ENCODE data around the gene SAMD5. TPM values are rescaled to one million over a fixed set of nuclear protein-coding genes. Genes with fewer than 3 reads are reported as not detected.

Gene SAMD5
- not detected for polyA plus RNA-seq (2012; ENCODE audit: insufficient read depth, insufficient read length)

DNA sequence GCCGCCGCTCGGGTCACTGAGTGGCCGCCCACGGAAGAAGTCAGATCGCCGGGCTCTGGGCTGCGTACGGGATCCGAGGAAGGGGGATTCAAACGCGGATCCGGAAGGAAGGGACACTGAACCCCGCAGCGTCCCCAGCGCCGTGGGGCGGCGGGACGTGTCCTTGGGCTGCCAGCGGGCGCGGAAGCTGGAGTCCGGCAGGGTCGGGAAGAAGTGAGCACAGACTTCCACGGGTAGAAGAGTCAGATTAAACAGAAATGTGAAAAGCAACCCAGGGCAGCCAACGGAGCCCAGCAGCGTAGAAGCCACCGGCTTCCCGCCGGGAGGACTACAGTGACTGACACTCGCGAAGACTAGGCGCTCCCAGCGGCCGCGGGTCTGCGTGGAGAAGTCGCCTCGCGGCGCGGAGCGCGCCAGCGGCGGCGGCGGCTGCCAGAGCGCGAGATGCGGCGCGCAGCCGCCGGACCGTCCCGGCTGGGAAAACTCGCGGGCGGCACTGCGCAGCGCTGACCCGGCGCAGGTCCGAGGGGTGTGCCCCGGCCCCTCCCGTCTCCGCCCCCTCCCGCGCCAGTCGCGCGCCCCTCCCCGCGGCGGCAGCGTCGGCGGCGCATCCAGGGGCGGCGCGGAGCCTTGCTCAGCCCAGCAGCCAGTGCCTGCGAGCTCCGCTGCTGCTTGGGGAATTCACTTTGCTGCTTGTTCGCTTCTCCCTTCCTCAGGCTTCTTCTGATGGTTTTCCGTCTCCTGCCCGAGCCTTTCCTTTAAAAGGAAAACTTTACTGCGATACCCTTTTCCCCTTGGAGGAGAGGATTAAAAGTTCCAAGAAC is at the start of gene SAMD5:
Gene SAMD5, plus strand, starts transcription at position 649 of the 824 bp plus-strand sequence. CDS start 239 bp downstream, outside the sequence.
- no peak for DNase-seq (ENCODE audit: low read depth, low spot score)
- no peak within 1 kb of the TSS for H3K4me3 ChIP-seq (ENCODE audit: low read length)

DNA sequence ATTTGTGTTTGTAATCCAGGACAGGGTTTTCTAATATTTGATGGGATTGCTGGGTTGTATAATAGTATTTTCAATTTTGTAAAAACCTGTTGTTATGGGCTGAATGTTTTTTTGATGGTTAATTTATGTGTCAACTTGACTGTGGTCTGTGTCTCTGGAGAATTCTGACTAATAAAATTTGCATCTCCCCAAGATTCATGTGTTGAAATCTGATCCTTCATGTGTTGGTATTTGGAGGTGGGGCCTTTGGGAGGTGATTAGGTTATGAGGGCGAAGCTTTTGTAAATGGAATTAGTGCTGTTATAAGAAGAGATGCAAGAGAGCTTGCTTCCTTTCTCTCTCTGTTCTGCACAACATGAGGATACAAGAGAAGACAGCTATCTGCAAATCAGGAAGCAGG is 48.7 kb upstream of the SAMD5 start:
- DNase-seq (ENCODE audit: low read depth, low spot score), result no peak
- H3K4me3 ChIP-seq (ENCODE audit: low read length), result no peak overlapping the region

GRCh38 chr6:147463651-147464050 is 44.8 kb upstream of the SAMD5 start:
- H3K4me3 ChIP-seq (ENCODE audit: low read length), result no peak overlapping the region
- DNase-seq (ENCODE audit: low read depth, low spot score), result no peak

DNA sequence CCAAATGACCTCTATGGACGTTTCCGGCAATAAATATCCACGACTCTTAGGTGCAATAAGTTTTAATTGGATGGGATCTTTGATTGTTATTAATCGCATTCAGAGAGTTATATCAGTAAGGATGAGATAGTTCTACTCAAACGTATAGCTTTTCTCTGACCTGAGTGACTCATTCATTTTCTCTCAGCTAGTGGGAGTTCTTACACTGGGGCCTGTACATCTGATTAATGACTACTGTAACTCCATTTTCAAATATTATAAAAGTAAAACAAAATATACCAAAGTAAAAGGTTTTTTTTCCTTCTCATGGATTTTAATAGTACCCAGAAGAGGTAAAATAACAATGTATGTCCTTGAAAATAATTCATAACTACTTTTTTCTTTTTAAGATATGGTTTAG is 41.1 kb upstream of the SAMD5 start:
- DNase-seq (ENCODE audit: low read depth, low spot score), result no peak
- no peak overlapping the region for H3K4me3 ChIP-seq (ENCODE audit: low read length)

DNA sequence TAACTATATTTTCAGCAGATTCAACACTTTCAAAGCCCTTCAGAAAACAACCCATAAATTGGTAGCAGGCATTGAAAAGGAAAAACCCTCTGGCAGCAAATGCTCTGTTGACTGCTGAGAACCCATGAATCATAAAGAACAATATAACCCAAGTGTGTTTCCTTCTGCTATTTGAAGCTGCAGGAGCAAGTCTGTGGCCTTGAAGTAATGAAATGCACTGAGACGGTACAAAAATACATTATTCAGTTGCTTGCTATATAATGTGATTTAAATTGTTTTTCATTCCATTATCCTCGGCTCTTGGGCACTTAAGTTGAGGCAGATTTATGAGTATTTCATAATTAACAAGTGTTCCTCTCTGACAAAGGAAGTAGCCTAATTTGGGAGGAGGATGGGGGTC is 40.6 kb upstream of the SAMD5 start:
- no peak overlapping the region for H3K4me3 ChIP-seq (ENCODE audit: low read length)
- no peak for DNase-seq (ENCODE audit: low read depth, low spot score)

- no peak for DNase-seq (ENCODE audit: low read depth, low spot score)
- no peak overlapping the region for H3K4me3 ChIP-seq (ENCODE audit: low read length)
Measured at GRCh38 chr6:147468634-147469033, 39.9 kb upstream of the SAMD5 start.

DNA sequence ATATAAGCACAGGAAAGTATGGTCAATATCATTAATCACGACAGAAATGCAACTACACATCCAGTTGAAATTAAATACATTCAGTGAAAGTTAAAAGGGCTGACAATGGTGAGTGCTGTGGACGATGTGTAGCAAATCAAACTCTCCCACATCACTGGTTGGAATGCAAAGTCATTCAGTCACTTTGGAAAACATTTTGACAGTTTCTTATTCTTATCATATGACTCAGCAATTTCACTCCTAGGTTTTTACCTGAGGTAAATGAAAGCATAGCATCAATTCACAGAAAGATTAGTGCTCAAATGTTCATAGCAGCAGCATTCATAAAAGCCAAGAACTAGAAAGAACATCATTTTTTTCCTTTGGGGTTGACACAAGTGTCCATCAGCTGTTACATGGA is 28.6 kb upstream of the SAMD5 start:
- H3K4me3 ChIP-seq (ENCODE audit: low read length), result no peak overlapping the region
- no peak for DNase-seq (ENCODE audit: low read depth, low spot score)

DNA sequence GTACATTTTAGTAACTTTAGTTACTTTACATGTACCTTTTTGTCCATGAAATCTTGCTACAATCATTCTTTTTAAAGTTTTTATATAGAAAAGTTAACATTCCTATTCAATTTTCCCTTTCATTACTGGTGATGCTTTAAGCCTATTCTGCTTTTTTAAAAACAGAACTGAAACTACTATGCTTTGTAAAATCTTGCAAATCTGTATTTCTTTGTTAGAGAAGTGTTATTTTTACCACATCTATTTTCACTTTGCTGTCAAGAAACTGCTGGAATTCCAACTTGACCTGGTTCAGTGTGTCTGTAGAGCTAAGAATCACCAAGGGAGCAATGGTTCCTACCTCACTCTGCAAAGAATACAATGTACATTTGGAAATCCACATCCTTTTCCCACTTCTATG is 21.8 kb upstream of the SAMD5 start:
- no peak overlapping the region for H3K4me3 ChIP-seq (ENCODE audit: low read length)
- no peak for DNase-seq (ENCODE audit: low read depth, low spot score)

DNA sequence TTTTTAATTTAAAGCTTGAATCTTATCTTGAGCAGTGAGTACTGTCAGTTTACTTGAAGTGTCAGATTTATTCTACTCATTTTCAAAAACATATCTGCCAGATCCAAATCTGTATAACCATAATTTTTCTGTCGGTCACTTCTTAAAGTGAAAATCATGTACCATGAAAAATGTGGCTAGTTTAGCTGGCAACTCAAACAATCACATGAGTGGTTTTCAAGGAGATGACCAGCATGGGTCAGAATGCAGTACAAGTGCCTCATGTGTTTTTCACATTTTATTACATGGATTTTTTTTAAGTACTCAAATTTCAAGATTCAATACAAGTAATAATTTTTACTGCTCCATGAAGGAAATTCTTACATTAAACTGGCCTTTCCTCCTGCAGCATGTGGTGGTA is 11.0 kb upstream of the SAMD5 start:
- no peak for DNase-seq (ENCODE audit: low read depth, low spot score)

GRCh38 chr6:147503587-147503986 is 4.9 kb upstream of the SAMD5 start:
- no peak overlapping the region for H3K4me3 ChIP-seq (ENCODE audit: low read length)
- no peak for DNase-seq (ENCODE audit: low read depth, low spot score)

More for the DNA sequence above, 11.0 kb upstream of the SAMD5 start:
- no peak overlapping the region for H3K4me3 ChIP-seq (ENCODE audit: low read length)

- DNase-seq (ENCODE audit: low read depth, low spot score), result no peak
- H3K4me3 ChIP-seq (ENCODE audit: low read length), result no peak overlapping the region
Measured at GRCh38 chr6:147504848-147505247, 3.6 kb upstream of the SAMD5 start.

- H3K4me3 ChIP-seq (ENCODE audit: low read length), result no peak overlapping the region
- DNase-seq (ENCODE audit: low read depth, low spot score), result peak; percentile 2
Measured at GRCh38 chr6:147506704-147507114, 1.8 kb upstream of the SAMD5 start.

GRCh38 chr6:147507162-147508041 is 1.1 kb upstream of the SAMD5 start:
- H3K4me3 ChIP-seq (ENCODE audit: low read length), result no peak overlapping the region
- DNase-seq (ENCODE audit: low read depth, low spot score), result no peak

GRCh38 chr6:147508866-147509608 is 547 bp downstream of the SAMD5 start:
- no peak for DNase-seq (ENCODE audit: low read depth, low spot score)
- H3K4me3 ChIP-seq (ENCODE audit: low read length), result no peak overlapping the region

- DNase-seq (ENCODE audit: low read depth, low spot score), result no peak
- no peak overlapping the region for H3K4me3 ChIP-seq (ENCODE audit: low read length)
Measured at GRCh38 chr6:147509891-147510290, 1.4 kb downstream of the SAMD5 start.

- H3K4me3 ChIP-seq (ENCODE audit: low read length), result no peak overlapping the region
- no peak for DNase-seq (ENCODE audit: low read depth, low spot score)
Measured at GRCh38 chr6:147510929-147511590, 2.6 kb downstream of the SAMD5 start.

DNA sequence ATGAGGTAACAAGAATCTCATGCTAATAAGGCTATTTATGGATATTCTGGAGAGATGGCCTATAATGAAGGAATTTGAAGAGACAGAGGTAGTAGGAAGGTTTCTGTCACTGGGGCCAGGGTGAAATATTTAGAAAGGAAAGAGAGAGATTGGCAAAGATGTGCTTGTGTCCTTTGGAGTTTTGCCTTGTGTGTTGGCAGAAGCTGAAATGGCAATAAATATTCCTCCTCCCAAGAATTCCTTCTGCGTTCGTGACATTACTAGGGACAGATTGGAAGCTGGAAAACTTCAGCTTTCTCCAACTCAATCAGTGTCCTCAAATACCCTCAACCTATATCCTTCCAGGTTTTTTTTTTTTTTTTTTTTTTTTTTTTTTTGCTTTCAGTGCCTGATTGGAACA is 6.3 kb downstream of the SAMD5 start:
- no peak overlapping the region for H3K4me3 ChIP-seq (ENCODE audit: low read length)

DNA sequence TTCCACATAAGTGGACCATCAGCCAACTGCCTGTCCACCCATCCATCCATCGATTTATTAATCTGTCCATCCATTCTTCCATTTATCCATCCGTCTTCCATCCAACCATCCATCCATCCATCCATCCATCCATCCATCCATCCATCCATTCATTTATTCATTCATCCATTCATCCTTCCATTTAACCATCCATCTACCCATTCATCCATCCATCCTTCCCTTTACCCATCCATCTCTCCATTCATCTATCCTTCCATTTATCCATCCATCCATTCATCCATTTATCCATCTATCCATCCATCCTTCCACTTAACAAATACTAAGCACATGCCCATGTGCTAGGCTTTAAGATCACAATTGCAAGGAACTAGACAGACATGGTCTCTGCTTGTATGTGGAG is 6.8 kb downstream of the SAMD5 start:
- no peak overlapping the region for H3K4me3 ChIP-seq (ENCODE audit: low read length)
- no peak for DNase-seq (ENCODE audit: low read depth, low spot score)

More for the DNA sequence above, 6.3 kb downstream of the SAMD5 start:
- DNase-seq (ENCODE audit: low read depth, low spot score), result no peak

GRCh38 chr6:147522597-147522996 is 14.1 kb downstream of the SAMD5 start:
- H3K4me3 ChIP-seq (ENCODE audit: low read length), result no peak overlapping the region
- DNase-seq (ENCODE audit: low read depth, low spot score), result no peak

All from Jurkat, Clone E6-1 (cell line).